HL-60 (cell line): ENCODE results near the gene CORO6.

ENCODE experiments used
- CTCF ChIP-seq: IDR thresholded peaks from one replicate; pipeline ENCODE4 v1.5.1; 2011; ENCODE audit warnings: low read length, control low read depth, inconsistent platforms; ENCODE audit not compliant: insufficient read depth
- GABPA ChIP-seq: IDR thresholded peaks from 2 replicates; pipeline ENCODE4 v1.6.1; 2012; ENCODE audit warnings: low read depth
- POLR2AphosphoS5 ChIP-seq: IDR thresholded peaks from 2 replicates; pipeline ENCODE4 v1.6.1; 2012; ENCODE audit warnings: low read depth
- REST ChIP-seq: IDR thresholded peaks from 2 replicates; pipeline ENCODE4 v1.6.1; 2012; ENCODE audit warnings: low read depth; ENCODE audit not compliant: insufficient replicate concordance
- SPI1 ChIP-seq: IDR thresholded peaks from 2 replicates; pipeline ENCODE4 v1.6.1; 2012; ENCODE audit warnings: low read depth, mild to moderate bottlenecking, borderline replicate concordance

GRCh38 chr17:29589524-29590410 is 32.9 kb downstream of the CORO6 start, which contains the start of gene GIT1:
- no peak for TF ChIP-seq SPI1
- TF ChIP-seq POLR2AphosphoS5, result no peak
- TF ChIP-seq CTCF, result no peak
- no peak for TF ChIP-seq GABPA
- TF ChIP-seq REST, result no peak
